ENCODE data around the gene PDE2A.
"Not testable (repeated sequence)": the region's sequence is repeated elsewhere in the genome, so short reads cannot be mapped to it uniquely, and the experiment has no call there.

PDE2A gene

DNA sequence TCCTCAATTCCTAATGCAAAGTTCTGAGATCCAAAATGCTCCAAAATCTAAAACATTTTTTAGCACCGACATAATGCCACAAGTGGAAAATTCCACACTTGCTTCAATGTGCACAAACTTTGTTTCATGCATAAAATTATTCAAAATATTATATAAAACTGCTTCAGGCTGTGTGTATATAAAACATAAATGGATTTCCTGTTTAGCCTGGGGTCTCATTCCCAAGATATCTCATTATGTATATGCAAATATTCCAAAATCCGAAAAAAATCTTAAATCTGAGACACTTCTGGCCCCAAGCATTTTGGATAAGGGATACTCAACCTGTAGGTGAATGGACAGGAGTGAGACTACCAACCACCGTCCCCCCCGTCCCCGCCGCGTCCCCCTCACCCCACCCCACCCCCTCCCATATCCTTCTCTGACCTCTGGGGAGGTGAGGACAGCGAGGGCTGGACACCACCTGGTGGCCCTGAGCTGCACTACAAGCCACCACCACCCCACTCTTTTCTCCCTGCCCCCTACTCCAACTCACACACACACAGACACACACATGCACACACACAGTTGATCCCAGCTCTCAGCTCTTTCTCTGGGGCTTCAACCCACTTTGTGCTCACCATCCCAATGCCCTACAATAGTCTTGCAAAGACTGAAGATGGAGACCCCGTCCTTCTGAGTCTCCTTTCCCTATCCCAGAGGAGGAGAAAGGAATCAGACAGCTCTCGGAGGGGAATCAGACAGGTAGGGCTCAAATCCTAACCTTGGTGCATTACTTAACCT lies 101.0 kb downstream of the PDE2A start:
- DNase-seq (ENCODE audit: low read depth), result no peak

DNA sequence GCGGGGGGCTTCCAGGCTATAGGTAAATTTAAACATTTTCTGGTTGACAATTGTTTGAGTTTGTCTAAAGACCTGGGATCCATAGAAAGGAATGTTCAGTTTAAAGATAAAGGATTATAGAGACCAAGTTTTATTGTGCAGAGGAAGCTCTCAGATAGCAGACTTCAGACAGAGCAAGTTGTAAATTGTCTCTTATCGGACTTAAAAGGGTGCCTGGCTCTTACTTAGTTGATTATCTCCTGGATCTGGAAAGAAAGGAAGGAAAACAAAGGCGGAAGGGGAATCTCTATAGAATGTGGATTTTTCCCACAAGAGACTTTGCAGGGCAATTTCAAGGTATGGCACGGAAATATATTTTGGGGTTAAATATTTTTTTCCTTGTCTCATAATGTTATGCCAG lies 101.7 kb downstream of the PDE2A start:
- H3K4me3 ChIP-seq (ENCODE audit: low read depth, low read length); DNase-seq (ENCODE audit: low read depth): not testable (repeated sequence)

More for the DNA sequence above, 101.0 kb downstream of the PDE2A start:
- H3K4me3 ChIP-seq (ENCODE audit: low read depth, low read length), result no peak overlapping the region

DNA sequence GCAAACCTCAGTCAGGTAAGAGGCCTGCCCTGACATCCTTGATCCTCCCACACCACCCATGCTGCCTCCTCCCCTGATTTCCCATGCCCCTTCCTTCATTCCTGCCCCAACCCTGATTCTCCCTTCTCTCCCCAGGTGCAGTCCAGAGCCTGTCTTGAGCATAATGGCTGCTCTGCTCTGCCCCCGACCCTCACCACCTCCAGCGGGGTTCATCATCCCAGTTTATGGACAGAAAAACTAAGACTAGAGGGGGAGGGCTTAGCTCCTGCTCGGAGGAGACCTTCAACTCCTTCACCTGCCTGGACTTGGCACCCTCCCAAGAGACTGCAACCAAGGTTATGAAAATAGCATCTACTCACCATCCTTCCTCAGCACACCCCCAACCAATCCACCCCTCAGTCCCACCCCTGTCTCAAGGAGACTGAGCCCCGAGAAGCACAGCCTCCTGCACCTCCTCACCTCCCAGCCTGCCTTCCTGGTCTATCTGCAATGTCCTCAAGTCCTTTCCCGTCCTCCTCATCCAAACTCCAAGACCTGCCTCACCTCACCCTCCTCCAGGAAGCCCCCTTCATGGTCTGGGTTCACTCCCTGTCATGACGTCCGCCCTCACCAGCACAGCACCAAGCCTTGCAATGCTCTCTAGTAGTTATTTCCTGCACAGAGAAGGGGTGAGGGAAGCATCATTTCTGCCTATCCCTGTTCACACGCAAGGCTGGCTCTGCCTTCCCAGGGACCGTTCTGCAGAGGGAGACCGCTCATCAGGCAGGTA lies 103.1 kb downstream of the PDE2A start:
- DNase-seq (ENCODE audit: low read depth), result no peak
- H3K4me3 ChIP-seq (ENCODE audit: low read depth, low read length), result no peak overlapping the region

DNA sequence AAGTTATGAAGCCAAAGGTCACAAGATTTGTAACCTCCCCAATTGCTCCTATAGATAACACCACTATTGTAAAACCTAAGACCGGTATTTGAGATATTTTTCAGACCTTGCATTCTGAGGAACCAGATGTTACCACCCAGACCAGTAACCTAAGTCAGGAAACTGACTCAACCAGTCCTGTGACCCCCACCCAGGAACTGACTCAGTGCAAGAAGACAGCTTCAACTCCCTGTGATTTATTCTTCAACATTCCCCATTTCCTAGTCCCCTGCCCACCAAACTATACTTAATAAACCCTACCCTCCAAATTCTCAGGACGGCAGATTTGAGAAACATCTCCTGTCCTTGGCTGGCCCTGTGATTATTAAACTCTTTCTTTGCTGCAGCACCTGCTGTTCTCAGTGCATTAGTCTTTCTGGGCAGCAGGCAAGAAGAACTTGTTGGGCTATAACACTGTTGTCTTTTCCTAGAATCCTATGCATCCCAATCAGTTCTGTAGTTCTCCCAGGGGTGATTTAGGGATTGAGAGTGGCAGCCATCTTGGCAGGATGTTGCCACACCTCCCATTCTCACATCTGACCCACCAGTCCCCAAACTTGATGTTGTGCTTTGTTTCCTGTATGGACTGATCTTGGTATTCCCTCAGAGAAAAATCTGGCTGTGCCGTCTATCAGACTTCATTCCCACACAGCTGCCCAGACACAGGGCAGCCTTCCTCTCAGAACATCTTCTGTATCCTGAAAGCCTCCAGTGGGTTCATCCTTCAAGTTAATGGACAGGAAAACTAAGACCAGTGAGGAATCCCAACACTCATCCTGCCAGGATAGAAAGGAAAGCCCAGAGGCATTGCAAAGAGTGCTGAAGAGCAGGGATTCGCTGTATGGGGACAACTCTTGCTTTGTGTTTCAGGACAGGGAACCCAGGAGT lies 104.0 kb downstream of the PDE2A start:
- no peak for DNase-seq (ENCODE audit: low read depth)
- H3K4me3 ChIP-seq (ENCODE audit: low read depth, low read length), result no peak overlapping the region

DNA sequence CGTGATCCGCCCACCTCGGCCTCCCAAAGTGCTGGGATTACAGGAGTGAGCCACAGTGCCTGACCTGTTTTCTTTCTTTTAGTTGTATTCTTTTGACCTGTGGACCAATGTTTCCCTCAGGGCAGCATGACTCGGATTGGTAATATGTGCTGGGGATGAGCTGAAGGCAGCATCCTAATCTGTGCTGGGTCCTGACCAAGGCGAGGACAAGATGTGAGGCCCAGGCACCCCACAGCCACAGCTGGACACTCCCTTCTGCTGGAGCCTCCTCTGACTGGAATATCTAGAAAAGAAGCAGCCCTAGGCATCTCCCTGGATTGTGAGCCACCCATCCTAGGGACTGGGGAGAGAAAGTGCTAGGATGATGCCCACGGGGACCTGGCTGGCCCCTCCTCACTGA lies 105.4 kb downstream of the PDE2A start:
- no peak overlapping the region for H3K4me3 ChIP-seq (ENCODE audit: low read depth, low read length)
- DNase-seq (ENCODE audit: low read depth), result no peak

DNA sequence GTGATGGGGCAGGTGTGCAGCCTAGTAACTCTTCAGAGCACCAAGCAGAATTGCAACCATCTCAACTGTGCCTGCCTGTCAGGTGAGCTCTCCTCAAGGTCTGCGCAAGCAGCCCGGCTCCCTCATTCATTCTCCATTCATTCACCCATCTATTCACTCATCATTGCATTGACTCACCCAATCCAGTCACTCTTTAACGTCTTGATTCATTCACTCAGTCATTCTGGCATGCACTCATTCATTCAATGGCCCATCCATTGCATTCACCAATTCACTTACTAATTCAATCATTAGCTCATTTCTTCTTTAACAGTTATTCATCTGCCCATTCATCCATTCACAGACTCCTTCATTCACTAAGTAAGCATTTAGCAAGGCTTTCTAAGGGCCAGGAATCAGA lies 111.8 kb downstream of the PDE2A start:
- no peak overlapping the region for H3K4me3 ChIP-seq (ENCODE audit: low read depth, low read length)
- no peak for DNase-seq (ENCODE audit: low read depth)

DNA sequence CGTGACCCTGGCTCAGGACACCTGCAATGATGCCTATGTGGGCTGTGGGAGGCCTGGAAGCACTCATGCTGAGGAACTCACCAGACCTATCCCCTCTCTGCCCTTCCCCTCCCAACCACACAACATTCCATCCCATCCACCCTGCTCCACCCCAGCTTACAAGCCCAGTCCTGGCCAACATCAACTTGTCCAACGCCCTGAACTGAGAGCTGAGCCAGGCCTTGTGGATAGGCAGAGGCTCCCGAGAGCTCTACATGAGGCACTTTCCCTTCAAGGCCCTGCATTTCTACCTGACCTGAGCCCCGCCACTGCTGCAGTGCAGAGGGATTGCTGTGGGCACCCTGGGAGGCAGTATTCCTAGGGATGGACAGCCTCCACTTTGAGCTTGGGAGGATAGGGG lies 112.4 kb downstream of the PDE2A start:
- DNase-seq (ENCODE audit: low read depth), result no peak
- no peak overlapping the region for H3K4me3 ChIP-seq (ENCODE audit: low read depth, low read length)

DNA sequence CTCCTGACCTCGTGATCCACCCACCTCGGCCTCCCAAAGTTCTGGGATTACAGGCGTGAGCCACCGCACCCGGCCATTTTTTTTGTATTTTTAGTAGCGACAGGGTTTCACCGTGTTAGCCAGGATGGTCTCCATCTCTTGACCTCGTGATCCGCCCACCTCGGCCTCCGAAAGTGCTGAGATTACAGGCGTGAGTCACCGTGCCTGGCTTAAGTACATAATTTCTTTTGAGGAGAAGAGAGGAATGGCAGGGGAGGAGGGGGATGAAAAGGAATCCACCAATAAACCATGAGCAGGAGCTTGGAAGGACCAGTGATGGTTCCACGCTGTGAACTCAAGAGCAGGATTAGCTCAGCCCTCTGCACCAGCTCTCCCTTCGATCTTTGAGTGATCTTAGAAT lies 113.4 kb downstream of the PDE2A start:
- not testable (repeated sequence) for DNase-seq (ENCODE audit: low read depth); H3K4me3 ChIP-seq (ENCODE audit: low read depth, low read length)

DNA sequence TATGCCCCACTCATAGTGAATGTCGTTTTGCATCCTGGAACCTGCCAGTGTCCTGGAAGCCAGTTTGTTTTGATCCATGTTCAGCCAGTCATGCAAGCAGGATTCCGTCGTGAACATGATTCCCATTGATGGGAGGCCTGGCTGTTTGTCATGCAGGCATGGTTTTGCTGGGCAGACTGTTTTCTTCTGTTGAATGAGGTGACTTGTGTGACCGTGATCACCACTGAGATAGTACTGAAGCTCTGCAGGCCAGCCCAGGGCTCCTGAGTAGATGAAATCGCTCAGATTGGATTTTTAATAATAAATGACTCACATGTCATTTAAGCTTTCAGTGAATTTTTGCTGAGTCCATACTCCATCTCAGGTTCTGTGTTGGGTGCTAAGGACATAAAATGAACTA lies 117.8 kb downstream of the PDE2A start:
- H3K4me3 ChIP-seq (ENCODE audit: low read depth, low read length), result no peak overlapping the region
- no peak for DNase-seq (ENCODE audit: low read depth)

DNA sequence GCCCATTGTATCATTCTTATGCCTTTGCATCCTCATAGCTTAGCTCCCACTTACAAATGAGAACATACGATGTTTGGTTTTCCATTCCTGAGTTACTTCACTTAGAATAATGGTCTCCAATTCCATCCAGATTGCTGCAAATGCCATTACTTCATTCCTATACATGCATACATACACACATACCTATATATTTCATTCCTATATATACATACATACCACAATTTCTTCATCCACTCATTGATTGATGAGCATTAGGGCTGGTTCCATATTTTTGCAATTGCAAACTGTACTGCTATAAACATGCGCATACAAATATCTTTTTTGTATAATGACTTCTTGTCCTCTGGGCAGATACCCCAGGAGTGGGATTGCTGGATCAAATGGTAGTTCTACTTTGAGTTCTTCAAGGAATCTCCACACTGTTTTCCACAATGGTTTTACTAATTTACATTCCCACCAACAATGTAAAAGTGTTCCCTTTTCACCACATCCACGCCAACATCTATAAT lies 119.2 kb downstream of the PDE2A start:
- not testable (repeated sequence) for H3K4me3 ChIP-seq (ENCODE audit: low read depth, low read length); DNase-seq (ENCODE audit: low read depth)

DNA sequence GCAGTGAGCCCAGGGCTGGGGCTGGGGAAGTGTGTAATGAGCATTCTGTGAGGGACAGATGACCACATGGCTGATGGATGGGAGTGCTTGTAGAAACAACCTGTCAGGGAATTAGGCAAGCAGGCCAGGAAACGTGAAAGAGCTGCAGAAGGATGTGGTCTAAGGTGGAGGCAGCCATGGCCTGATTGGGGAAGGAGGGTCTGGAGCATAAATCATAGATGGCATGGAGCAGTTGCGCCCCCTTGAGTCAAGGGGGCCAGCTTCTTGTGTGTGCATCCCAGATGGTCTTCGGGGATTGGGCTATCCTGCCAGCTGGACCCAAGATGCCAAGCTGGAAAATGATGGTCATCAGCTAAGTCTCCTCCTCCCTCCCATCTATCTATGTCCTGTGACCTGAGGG lies 120.5 kb downstream of the PDE2A start:
- no peak for DNase-seq (ENCODE audit: low read depth)
- no peak overlapping the region for H3K4me3 ChIP-seq (ENCODE audit: low read depth, low read length)

DNA sequence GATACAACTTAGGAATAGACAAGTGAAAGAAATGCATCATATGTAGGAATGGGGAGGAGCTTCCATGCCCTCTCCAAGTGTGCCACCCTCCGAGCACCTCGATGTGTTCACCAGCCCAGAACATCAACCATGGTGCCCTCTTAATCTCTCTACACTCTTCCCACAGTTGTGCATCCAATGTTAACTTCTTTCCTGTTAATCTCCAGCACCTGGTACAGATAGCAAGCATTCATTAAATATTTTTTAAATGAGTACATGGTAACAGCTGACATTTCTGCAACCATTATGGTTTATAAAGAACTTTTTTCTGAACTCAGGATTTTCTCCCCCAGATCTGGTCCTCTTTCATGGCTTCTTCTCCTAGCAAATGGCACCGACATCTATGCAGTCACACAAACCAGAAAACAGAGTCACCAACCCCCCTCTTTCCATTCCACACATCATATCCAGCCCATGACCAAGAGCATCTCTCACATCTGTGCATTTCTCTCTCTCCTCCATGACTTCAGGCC lies 121.8 kb downstream of the PDE2A start:
- no peak overlapping the region for H3K4me3 ChIP-seq (ENCODE audit: low read depth, low read length)
- no peak for DNase-seq (ENCODE audit: low read depth)

DNA sequence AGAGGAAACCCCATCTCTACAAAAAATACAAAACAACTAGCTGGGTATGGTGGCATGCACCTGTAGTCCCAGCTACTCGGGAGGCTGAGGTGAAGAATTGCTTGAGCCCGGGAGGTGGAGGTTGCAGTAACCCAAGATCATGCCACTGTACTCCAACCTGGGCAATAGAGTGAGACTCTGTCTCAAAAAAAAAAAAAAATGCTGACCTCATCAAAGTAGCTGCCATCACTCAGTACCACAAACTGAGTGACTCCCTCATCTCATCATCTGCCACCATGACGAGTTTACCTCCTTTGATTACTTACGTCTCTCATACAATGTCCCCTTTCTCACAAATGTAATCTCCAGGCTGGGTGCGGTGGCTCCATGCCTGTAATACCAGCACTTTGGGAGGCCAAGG lies 122.7 kb downstream of the PDE2A start:
- DNase-seq (ENCODE audit: low read depth), result no peak
- H3K4me3 ChIP-seq (ENCODE audit: low read depth, low read length), result no peak overlapping the region

DNA sequence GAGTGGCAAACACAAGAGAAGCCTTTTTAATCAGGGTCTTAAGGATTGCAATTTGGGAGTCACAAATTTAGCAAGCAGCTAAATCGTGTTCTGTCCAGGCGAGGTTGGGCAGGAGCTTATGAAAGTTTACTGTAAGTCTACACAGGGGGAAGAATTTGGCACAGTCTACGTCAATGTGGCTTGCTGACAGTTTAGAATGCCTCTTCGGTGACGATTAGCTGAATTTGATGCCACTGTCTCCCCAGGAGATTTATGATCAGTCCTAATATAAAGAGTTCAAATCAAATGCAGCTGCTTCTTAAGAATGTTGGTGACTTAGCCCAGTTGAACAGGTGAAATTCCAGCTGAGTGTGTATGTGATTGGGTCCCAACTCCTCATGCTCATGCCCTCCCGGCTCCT lies 125.8 kb downstream of the PDE2A start:
- H3K4me3 ChIP-seq (ENCODE audit: low read depth, low read length), result no peak overlapping the region
- peak; percentile 20 for DNase-seq (ENCODE audit: low read depth)

DNA sequence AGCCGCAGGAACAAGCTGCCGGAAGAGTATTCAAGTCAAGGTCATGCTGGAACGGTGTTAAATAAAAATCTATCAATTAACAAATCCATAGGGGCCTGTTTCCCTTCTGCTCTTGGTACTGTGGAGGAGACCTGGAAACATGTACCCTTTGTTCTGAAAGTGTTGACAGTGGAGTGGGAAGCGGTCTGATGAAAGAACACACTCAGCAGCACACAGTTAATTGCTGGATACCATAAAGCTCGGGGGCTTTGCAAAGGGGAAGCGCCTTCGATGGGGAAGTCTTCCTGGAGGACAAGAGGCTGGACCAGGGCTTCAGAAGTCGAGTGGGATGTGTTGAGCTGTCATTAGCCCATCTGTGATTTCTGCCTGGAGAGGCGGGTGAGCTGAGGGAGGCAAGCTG lies 127.4 kb downstream of the PDE2A start:
- H3K4me3 ChIP-seq (ENCODE audit: low read depth, low read length), result no peak overlapping the region
- no peak for DNase-seq (ENCODE audit: low read depth)

DNA sequence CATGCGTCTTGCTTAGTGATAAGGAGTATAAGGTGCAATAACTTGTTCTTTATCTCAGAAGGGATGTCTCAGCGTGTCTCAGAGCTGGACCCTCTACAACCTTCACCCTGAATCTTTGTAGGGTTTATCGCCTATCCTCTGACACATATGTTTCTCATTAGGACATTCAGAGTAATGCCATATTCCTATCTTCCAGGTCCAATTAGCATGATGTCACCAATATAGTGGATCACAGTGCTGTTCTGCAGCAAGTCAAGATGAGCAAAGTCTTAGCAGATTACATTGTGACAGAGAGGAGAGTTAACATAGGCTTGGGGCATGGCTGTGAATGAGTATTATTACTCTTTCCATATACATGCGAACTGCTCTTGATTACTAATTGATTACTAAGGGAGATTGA lies 129.6 kb downstream of the PDE2A start:
- DNase-seq (ENCODE audit: low read depth), result no peak
- no peak overlapping the region for H3K4me3 ChIP-seq (ENCODE audit: low read depth, low read length)

DNA sequence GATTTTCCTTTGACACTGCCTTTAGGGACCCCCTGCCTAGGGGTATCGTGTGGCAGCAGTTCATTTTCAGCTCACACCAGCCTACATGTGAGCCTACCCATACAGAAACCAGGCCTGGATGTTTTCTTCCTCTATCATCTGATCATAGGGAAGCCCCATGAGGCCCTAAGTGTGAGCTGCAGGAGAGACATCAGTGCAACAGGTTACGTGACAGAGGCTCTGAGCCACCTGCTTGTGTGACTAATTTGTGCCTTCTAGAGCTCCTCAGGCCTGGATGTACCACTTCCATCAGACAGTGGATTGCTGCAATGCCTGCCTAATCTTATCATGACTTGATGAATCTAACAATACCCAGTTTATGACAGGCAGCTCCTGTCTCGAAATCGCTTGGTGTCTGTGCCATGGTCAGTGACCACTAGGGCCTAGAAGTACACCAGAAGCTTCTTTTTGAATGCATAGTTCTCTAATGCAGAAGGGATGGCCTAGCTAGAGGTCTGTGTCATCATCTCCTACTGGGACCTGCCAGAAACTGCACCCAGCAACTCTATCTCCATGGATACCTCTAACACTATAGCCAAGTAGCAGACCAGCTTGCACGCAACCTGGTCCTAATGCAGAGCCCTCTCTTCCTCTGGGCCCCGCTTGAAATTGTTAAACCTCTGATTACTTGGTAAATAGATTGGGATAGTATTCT lies 130.2 kb downstream of the PDE2A start:
- no peak overlapping the region for H3K4me3 ChIP-seq (ENCODE audit: low read depth, low read length)
- no peak for DNase-seq (ENCODE audit: low read depth)

DNA sequence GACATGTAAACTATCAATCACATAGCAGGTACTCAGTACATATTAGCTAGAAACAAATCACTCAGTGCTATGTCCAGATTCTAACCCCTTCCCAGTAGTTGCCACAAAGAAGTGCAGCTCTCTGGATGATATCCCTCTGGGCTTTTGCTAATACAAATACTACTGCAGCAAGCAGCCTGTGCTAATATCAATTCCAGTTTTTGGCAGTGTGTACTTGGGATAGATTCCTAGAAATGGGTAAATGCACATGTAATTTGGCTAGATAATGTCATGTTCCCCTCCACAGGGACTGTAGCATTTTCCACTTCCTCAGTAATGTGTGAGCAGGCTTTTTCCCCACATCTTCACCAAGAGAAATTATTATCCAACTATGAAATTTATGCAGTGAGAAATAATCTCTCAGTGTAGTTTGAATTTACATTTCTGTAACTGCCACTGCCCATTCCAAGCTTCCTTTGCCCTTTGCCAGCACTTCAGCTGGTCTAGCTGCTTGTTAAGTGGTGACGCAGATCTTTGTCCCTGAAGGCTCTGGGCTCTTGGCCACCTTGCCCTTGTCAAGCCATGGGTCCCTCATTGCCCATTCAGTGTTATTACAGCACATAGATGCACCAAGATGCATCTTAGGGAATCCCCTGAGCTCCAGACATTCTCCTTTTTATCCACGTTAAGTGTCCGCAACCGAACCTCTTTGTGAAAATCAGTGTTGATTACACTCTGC lies 132.8 kb downstream of the PDE2A start:
- no peak for DNase-seq (ENCODE audit: low read depth)
- no peak overlapping the region for H3K4me3 ChIP-seq (ENCODE audit: low read depth, low read length)

Measured in skeletal muscle cell (primary cell).